GM12878 (cell line): ENCODE data around the gene UNC13D. TPM values are rescaled to one million over a fixed set of nuclear protein-coding genes. Genes with fewer than 3 reads are reported as not detected.

Experiments
- ATAC-seq: fragments of 200-7000 bp; cut with Tn5 transposase; 3 replicates; pipeline ENCODE4 v1.9.1; 2020; ENCODE audit warnings: mild to moderate bottlenecking, moderate library complexity
- BruUV-seq: library from RNA; stranded (reverse); fragments of 400-500 nt; replicated peaks from 2 replicates; lab custom pipeline; 2021; lab: Mats Ljungman, UMichigan
- CTCF ChIA-PET: fragments of 300-600 bp; sonication (Branson Sonifier 250); formaldehyde crosslinking; extraction: SDS; loops from one replicate; lab custom pipeline; 2021; ENCODE audit warnings: inconsistent platforms; lab: Yijun Ruan, JAX
- POLR2A ChIA-PET: fragments of 350-600 bp; formaldehyde crosslinking; extraction: SDS; loops from one replicate; lab custom pipeline; 2021; ENCODE audit warnings: inconsistent platforms; lab: Charles Lee
- RAD21 ChIA-PET: fragments of 300-600 bp; sonication (Branson Sonifier 250); formaldehyde crosslinking; loops from one replicate; lab custom pipeline; 2023; ENCODE audit warnings: antibody characterized with exemption; ENCODE audit not compliant: unreplicated experiment; lab: Charles Lee
- SMC1A ChIA-PET: fragments of 300-600 bp; sonication (Branson Sonifier 250); formaldehyde crosslinking; loops from one replicate; lab custom pipeline; 2023; ENCODE audit not compliant: unreplicated experiment, uncharacterized antibody; lab: Charles Lee
- DNase-seq: peaks from one replicate; pipeline ENCODE4 v3.0.0-alpha.2; 2011; ENCODE audit warnings: low read depth, low spot score
- FAIRE-seq: peaks from 3 replicates; lab custom pipeline; 2011; peaks lifted over from hg19 to GRCh38; lab: Jason Lieb, UNC
- H2AFZ ChIP-seq: 2 replicates; pipeline ENCODE4 v1.6.0; 2011; ENCODE audit warnings: low read depth, low read length, control low read depth; ENCODE audit not compliant: control insufficient read depth
- H3K27ac ChIP-seq: 2 replicates; pipeline ENCODE4 v1.5.1; 2011; ENCODE audit warnings: control low read depth; ENCODE audit not compliant: control insufficient read depth, insufficient read depth
- H3K27me3 ChIP-seq, 2 experiments: replicated peaks in 1 of 2; 2 replicates each; pipeline versions ENCODE4 v1.6.0 to v1.6.1; 2011; ENCODE audit warnings: low read length in 1 of 2; ENCODE audit not compliant: control insufficient read depth in 2 of 2, insufficient read depth in 2 of 2
- H3K36me3 ChIP-seq, 2 experiments: 2 replicates each; pipeline ENCODE4 v1.5.1; 2011; ENCODE audit warnings: low read length in 1 of 2; ENCODE audit not compliant: control insufficient read depth in 2 of 2, insufficient read depth in 2 of 2
- H3K4me1 ChIP-seq: 2 replicates; pipeline ENCODE4 v1.6.1; 2011; ENCODE audit warnings: mild to moderate bottlenecking, low read length, moderate library complexity, mixed read lengths; ENCODE audit not compliant: control insufficient read depth, insufficient read depth
- H3K4me2 ChIP-seq: 2 replicates; pipeline ENCODE4 v1.6.0; 2011; ENCODE audit warnings: control low read depth; ENCODE audit not compliant: control insufficient read depth, insufficient read depth
- H3K4me3 ChIP-seq: fragments of 200-600 bp; sonication (generic); 2 replicates; pipeline ENCODE4 v1.5.1; 2016
- H3K79me2 ChIP-seq: 2 replicates; pipeline ENCODE4 v1.6.0; 2011; ENCODE audit warnings: low read length; ENCODE audit not compliant: control insufficient read depth, insufficient read depth
- H3K9ac ChIP-seq: 2 replicates; pipeline ENCODE4 v1.8.0; 2011; ENCODE audit warnings: low read length, control low read depth, mixed read lengths; ENCODE audit not compliant: control insufficient read depth, insufficient read depth
- H3K9me3 ChIP-seq: replicated peaks from 3 replicates; pipeline ENCODE4 v1.5.1; 2011; ENCODE audit warnings: mild to moderate bottlenecking, low read length; ENCODE audit not compliant: control insufficient read depth, insufficient read depth
- H4K20me1 ChIP-seq: 2 replicates; pipeline ENCODE4 v1.6.0; 2011; ENCODE audit not compliant: control insufficient read depth, insufficient read depth
- GATAD2B ChIP-seq: fragments of 450-650 bp; conservative IDR thresholded peaks from 2 replicates; pipeline ENCODE4 v1.6.1; 2017; ENCODE audit warnings: low read depth, mild to moderate bottlenecking, moderate library complexity
- NR2C2 ChIP-seq: IDR thresholded peaks from 2 replicates; pipeline ENCODE4 v1.6.1; 2011; ENCODE audit warnings: borderline replicate concordance, low read depth; ENCODE audit not compliant: control insufficient read depth, insufficient read length
- POLR2AphosphoS2 ChIP-seq: IDR thresholded peaks from 2 replicates; pipeline ENCODE4 v1.6.1; 2011; ENCODE audit warnings: low read depth, mild to moderate bottlenecking, low read length, improper control_type of control experiment, moderate library complexity
- TAF1 ChIP-seq: IDR thresholded peaks from 2 replicates; pipeline ENCODE4 v1.6.1; 2011; ENCODE audit warnings: mild to moderate bottlenecking, low read depth, low read length, borderline replicate concordance
- WGBS: methylation state at CpG from one replicate; pipeline ENCODE4 v1.1.6; 2016; ENCODE audit warnings: low lambda C conversion rate; ENCODE audit not compliant: insufficient replicate concordance, insufficient coverage; ENCODE audit errors: missing lambda C conversion rate; 5-methylcytosine and 5-hydroxymethylcytosine counted together
- in situ Hi-C: fragments of 300-500 bp; cut with MboI; formaldehyde crosslinking; loops from 9 replicates; pipeline ENCODE4 v1.14.3; 2018; ENCODE audit warnings: mixed read lengths
- intact Hi-C: fragments of 100-400 bp; cut with micrococcal nuclease; formaldehyde crosslinking; loops from one replicate; pipeline ENCODE4 v1.14.2; 2022; ENCODE audit not compliant: unreplicated experiment
- polyA plus RNA-seq, 11 experiments: library from polyadenylated mRNA; depleted of rRNA in 4 of 11; unstranded in 6 of 11; stranded (reverse) in 5 of 11; fragments of >200 nt; fragmentation: Nextera tagmentation in 4 of 11; fragmentation: Illumina TruSeq in 1 of 11; extraction: Ambion mirVana in 4 of 11; extraction: Trizol in 1 of 11; gene quantifications; 1 replicate in 1 of 11; 2 replicates in 10 of 11; pipeline versions ENCODE4 v1.2.1 to v1.2.3, GENCODE V29; 2011 to 2016; ENCODE audit warnings: inconsistent platforms in 2 of 11, missing spikeins in 2 of 11, low read depth in 1 of 11
- total RNA-seq, 4 experiments: library from RNA; depleted of rRNA in 3 of 4; stranded (reverse); fragments of >200 nt in 3 of 4; fragmentation: Illumina TruSeq in 1 of 4; extraction: Trizol in 1 of 4; gene quantifications; 2 replicates each; pipeline versions ENCODE4 v1.2.1 to v1.2.3, GENCODE V29; 2013 to 2021
- TF ChIP-seq, protein P1 (sequence below): fragments of 450-650 bp; IDR thresholded peaks from 2 replicates; pipeline ENCODE4 v1.6.1; 2016; ENCODE audit warnings: mild to moderate bottlenecking
- TF ChIP-seq, protein P2 (sequence below): fragments of 450-650 bp; IDR thresholded peaks from 2 replicates; pipeline ENCODE4 v1.6.1; 2016; ENCODE audit warnings: mild to moderate bottlenecking

Gene UNC13D
- total and polyA plus RNA-seq, 10 of the 15 experiments (the other 5 are each of a cell fraction or from before 2014, with no cell fraction given), result 0.32 to 63.9 (median 25.2) TPM

DNA sequence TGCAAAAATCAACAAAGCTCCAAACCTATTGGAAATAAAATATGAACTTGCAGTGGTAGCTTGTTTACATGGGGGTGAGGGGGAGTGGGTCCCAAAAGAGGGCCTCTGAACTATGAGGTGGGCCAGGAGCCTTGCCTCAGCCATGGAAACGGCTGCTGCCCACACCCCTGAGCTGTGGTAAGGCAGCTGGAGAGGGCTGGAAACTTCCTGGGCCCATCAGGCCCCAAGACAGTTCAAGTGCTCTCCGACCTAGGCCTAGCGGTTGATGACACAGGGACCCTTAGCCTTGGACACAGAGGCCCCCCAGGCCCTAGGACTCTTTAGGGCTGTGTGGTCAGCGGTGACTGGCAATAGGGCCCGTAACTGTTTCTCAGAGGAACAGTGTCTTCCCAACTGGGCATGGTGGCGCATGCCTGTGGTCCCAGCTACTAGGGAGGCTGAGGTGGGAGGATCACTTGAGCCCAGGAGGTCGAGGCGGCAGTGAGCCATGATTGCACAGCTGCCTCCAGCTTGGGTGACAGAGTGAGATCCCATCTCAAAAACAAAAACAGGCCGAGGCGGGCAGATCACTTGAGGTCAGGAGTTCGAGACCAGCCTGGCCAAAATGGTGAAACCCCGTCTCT is 18.3 kb downstream of the UNC13D start (continued):
- TF ChIP-seq, protein P1, sequence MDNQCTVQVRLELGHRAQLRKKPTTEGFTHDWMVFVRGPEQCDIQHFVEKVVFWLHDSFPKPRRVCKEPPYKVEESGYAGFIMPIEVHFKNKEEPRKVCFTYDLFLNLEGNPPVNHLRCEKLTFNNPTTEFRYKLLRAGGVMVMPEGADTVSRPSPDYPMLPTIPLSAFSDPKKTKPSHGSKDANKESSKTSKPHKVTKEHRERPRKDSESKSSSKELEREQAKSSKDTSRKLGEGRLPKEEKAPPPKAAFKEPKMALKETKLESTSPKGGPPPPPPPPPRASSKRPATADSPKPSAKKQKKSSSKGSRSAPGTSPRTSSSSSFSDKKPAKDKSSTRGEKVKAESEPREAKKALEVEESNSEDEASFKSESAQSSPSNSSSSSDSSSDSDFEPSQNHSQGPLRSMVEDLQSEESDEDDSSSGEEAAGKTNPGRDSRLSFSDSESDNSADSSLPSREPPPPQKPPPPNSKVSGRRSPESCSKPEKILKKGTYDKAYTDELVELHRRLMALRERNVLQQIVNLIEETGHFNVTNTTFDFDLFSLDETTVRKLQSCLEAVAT, result no peak
- TF ChIP-seq, protein P2, sequence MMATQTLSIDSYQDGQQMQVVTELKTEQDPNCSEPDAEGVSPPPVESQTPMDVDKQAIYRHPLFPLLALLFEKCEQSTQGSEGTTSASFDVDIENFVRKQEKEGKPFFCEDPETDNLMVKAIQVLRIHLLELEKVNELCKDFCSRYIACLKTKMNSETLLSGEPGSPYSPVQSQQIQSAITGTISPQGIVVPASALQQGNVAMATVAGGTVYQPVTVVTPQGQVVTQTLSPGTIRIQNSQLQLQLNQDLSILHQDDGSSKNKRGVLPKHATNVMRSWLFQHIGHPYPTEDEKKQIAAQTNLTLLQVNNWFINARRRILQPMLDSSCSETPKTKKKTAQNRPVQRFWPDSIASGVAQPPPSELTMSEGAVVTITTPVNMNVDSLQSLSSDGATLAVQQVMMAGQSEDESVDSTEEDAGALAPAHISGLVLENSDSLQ, result no peak
- TF ChIP-seq GATAD2B (no peak), TAF1 (no peak), NR2C2 (no peak)

DNA sequence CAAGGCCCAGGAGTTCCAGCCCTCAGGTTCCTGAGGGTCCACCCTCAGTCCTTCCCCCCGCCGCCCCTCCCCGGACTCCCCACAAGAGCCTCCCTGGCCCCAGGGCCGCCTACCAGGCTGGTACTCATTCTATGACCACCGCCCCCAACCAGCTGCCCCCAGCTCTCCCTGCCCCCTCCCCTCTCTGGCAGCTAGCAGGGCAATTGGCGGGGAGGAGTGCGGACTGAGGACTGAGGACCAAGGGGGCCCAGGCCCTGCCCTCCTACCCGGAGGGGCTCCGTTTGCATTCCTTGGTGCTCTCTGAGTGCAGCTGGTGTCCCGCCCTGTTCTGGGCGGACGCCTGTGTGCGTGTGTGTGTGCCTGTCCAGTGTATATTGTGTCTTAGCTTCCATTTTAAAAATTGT is 19.1 kb downstream of the UNC13D start:
- RAD21 ChIA-PET, result interaction anchor here (0.7 to 1.5 kb wide), 2 partner anchors 16 to 49 kb away, joined by 3 to 4 read pairs; no protein-coding TSS in a partner anchor
- Histone ChIP-seq H3K79me2 (no peaks in the 10 kb centered on the region), H3K4me2 (no peak overlapping the region), H3K27me3 (no peaks in the 10 kb centered on the region), H3K27ac (no peak overlapping the region), H3K9me3 (no peaks in the 10 kb centered on the region), H3K4me3 (no peak overlapping the region), H3K36me3 (peaks cover 8 to 10% of the 10 kb centered on the region in 2 experiments; a peak in 3 of 4 replicates), H2AFZ (no peak overlapping the region), H3K4me1 (no peaks in the 10 kb centered on the region), H3K9ac (no peak overlapping the region), H4K20me1 (no peaks in the 10 kb centered on the region)
- POLR2A ChIA-PET, result interaction anchor here (0.7 kb wide), 1 partner anchor 20 kb away, joined by 3 read pairs; no protein-coding TSS in a partner anchor
- in situ Hi-C loops (no loop called here), intact Hi-C loops (no loop called here)
- CTCF ChIA-PET, result interaction anchor here (0.6 to 5.9 kb wide), 10 partner anchors 20 to 271 kb away, joined by 3 to 63 read pairs (median 4); partner anchors contain the start of gene GALK1
- no peak for FAIRE-seq
- no peak for DNase-seq
- SMC1A ChIA-PET, result interaction anchor here (0.5 to 1.4 kb wide), 3 partner anchors 48 to 177 kb away, joined by 3 to 4 read pairs (median 3); no protein-coding TSS in a partner anchor
- no peak for ATAC-seq
- 93% methylated on average over 10 of the region's 13 CpGs for WGBS
- no TSS peak for BruUV-seq
- TF ChIP-seq POLR2AphosphoS2 (0 out of 2 replicates have a peak, but pooled peaks have one; percentile 13), TAF1 (no peak)
